Body of pancreas (tissue), 4 donors: ENCODE measurements around the gene CHRND.

Source experiments
- POLR2A ChIP-seq, 3 donors: fragments of 450-650 bp; IDR thresholded peaks; one replicate each; pipeline ENCODE4 v1.6.1; 2016; ENCODE audit warnings: antibody characterized with exemption in 3 of 3, mild to moderate bottlenecking in 2 of 3
- TF ChIP-seq, protein P1 (sequence below), 7 experiments: fragments of 450-650 bp in 4 of 7; fragments of 200-600 bp in 3 of 7; sonication (generic) in 3 of 7; IDR thresholded peaks; one replicate each; pipeline ENCODE4 v1.5.1; 2016 to 2019; ENCODE audit warnings: antibody characterized with exemption in 7 of 7

DNA sequence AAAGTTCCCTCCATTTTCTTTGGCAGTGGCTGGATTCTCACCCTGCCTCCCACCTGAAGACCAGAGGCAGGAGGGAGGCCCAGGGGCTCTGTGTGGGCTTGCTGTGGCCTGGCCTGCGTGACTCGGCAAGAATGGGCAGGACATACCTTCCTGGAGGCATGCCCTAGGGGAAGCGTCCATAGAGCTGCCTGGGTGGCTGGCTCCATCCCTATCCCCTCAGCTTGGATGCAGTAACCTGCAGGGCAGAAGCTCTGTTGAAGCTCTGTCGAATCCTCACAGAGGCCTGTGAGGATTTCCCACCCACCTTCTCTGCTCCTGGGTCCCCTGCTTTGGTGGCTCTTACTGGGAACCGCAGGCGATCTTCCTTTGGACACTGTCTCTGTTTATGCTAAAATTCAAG, 7.1 kb upstream of the CHRND start:
- TF ChIP-seq, protein P1, sequence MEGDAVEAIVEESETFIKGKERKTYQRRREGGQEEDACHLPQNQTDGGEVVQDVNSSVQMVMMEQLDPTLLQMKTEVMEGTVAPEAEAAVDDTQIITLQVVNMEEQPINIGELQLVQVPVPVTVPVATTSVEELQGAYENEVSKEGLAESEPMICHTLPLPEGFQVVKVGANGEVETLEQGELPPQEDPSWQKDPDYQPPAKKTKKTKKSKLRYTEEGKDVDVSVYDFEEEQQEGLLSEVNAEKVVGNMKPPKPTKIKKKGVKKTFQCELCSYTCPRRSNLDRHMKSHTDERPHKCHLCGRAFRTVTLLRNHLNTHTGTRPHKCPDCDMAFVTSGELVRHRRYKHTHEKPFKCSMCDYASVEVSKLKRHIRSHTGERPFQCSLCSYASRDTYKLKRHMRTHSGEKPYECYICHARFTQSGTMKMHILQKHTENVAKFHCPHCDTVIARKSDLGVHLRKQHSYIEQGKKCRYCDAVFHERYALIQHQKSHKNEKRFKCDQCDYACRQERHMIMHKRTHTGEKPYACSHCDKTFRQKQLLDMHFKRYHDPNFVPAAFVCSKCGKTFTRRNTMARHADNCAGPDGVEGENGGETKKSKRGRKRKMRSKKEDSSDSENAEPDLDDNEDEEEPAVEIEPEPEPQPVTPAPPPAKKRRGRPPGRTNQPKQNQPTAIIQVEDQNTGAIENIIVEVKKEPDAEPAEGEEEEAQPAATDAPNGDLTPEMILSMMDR (IDR thresholded peaks at IDR 0.05) = no peak
- no peak for TF ChIP-seq POLR2A (IDR thresholded peaks at IDR 0.05)
